ENCODE measurements around the gene PPIG. TPM values are rescaled to one million over a fixed set of nuclear protein-coding genes. Genes with fewer than 3 reads are reported as not detected.

PPIG gene
- total and polyA plus RNA-seq, 2 experiments from 2014 or later: 40.7 to 157 TPM

- TF ChIP-seq NANOG (IDR thresholded peaks at IDR 0.05; ENCODE audit: borderline replicate concordance): no peak
- TF ChIP-seq, protein P1, sequence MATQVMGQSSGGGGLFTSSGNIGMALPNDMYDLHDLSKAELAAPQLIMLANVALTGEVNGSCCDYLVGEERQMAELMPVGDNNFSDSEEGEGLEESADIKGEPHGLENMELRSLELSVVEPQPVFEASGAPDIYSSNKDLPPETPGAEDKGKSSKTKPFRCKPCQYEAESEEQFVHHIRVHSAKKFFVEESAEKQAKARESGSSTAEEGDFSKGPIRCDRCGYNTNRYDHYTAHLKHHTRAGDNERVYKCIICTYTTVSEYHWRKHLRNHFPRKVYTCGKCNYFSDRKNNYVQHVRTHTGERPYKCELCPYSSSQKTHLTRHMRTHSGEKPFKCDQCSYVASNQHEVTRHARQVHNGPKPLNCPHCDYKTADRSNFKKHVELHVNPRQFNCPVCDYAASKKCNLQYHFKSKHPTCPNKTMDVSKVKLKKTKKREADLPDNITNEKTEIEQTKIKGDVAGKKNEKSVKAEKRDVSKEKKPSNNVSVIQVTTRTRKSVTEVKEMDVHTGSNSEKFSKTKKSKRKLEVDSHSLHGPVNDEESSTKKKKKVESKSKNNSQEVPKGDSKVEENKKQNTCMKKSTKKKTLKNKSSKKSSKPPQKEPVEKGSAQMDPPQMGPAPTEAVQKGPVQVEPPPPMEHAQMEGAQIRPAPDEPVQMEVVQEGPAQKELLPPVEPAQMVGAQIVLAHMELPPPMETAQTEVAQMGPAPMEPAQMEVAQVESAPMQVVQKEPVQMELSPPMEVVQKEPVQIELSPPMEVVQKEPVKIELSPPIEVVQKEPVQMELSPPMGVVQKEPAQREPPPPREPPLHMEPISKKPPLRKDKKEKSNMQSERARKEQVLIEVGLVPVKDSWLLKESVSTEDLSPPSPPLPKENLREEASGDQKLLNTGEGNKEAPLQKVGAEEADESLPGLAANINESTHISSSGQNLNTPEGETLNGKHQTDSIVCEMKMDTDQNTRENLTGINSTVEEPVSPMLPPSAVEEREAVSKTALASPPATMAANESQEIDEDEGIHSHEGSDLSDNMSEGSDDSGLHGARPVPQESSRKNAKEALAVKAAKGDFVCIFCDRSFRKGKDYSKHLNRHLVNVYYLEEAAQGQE (IDR thresholded peaks at IDR 0.05; ENCODE audit: unreplicated experiment): no peak
- no peak for TF ChIP-seq EZH2 (IDR thresholded peaks at IDR 0.05; ENCODE audit: low read depth, unreplicated experiment)
- no peaks in the 10 kb centered on the region for H3F3A ChIP-seq (replicated peaks; ENCODE audit: low read depth)
- no peak for ATAC-seq
- no peak for DNase-seq (ENCODE audit: low spot score)
- no peak overlapping the region for H3K4me2 ChIP-seq
- no peaks in the 10 kb centered on the region for H3K9me2 ChIP-seq (ENCODE audit: insufficient read depth)
- H3K4me1 ChIP-seq (ENCODE audit: insufficient read depth): no peaks in the 10 kb centered on the region
- Mint-ChIP-seq H3K4me3 (no peak overlapping the region), H3K27ac (no peak overlapping the region), H3K4me1 (no peaks in the 10 kb centered on the region), H3K36me3 (ENCODE audit: low read depth) (no peaks in the 10 kb centered on the region), H3K9me3 (no peaks in the 10 kb centered on the region), H3K27me3 (ENCODE audit: insufficient read depth, low read depth, poor library complexity) (no peaks in the 10 kb centered on the region)
- no peaks in the 10 kb centered on the region for H4K20me1 ChIP-seq (replicated peaks; ENCODE audit: insufficient read depth)
- no peaks in the 10 kb centered on the region for H3K27me3 ChIP-seq (ENCODE audit: insufficient read depth)
- no peaks in the 10 kb centered on the region for H3K36me3 ChIP-seq (ENCODE audit: insufficient read depth)
- H3K79me2 ChIP-seq (replicated peaks; ENCODE audit: insufficient read depth): no peaks in the 10 kb centered on the region
- H3K4me3 ChIP-seq: no peak overlapping the region
- no peak overlapping the region; the same call in 1 of the 2 replicates for H2AFZ ChIP-seq
- H3K27ac ChIP-seq (ENCODE audit: low read depth): no peak overlapping the region
Observed at GRCh38 chr2:169664978-169665930, 81.1 kb downstream of the PPIG start.

DNA sequence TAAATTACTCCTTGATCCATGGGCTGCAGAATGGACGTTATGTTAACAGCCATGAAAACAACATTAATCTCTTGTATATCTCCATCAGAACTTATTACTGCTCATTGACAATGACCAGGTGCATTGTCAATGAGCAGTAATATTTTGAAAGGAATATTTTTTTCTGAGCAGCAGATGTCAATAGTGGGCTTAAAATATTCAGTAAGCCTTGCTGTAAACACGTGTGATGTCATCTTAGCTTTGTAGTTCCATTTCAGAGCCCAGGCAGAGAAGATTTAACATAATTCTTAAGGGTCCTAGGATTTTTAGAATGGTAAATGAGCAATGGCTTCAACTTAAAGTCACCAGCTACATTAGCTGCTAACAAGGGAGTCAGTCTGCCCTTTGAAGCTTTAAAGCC is 83.4 kb downstream of the PPIG start:
- DNase-seq (ENCODE audit: low spot score) (no peak), ATAC-seq (no peak)
- Histone ChIP-seq H2AFZ (no peak overlapping the region), H3K27ac (ENCODE audit: low read depth) (no peak overlapping the region), H3K36me3 (ENCODE audit: insufficient read depth) (no peaks in the 10 kb centered on the region), H3K9me2 (ENCODE audit: insufficient read depth) (no peaks in the 10 kb centered on the region), H3K4me2 (no peak overlapping the region), H3K27me3 (ENCODE audit: insufficient read depth) (no peaks in the 10 kb centered on the region), H3K4me1 (ENCODE audit: insufficient read depth) (no peaks in the 10 kb centered on the region), H4K20me1 (replicated peaks; ENCODE audit: insufficient read depth) (no peaks in the 10 kb centered on the region), H3F3A (replicated peaks; ENCODE audit: low read depth) (no peaks in the 10 kb centered on the region), H3K4me3 (no peak overlapping the region), H3K79me2 (replicated peaks; ENCODE audit: insufficient read depth) (no peaks in the 10 kb centered on the region)
- Mint-ChIP-seq H3K36me3 (ENCODE audit: low read depth) (no peaks in the 10 kb centered on the region), H3K27ac (no peak overlapping the region), H3K4me3 (no peak overlapping the region), H3K27me3 (ENCODE audit: insufficient read depth, low read depth, poor library complexity) (no peaks in the 10 kb centered on the region), H3K4me1 (no peaks in the 10 kb centered on the region), H3K9me3 (no peaks in the 10 kb centered on the region)
- no peak for TF ChIP-seq CREB1 (CRISPR knock-in tag; IDR thresholded peaks at IDR 0.05; ENCODE audit: low read depth)
- TF ChIP-seq, protein P1 (IDR thresholded peaks at IDR 0.05; ENCODE audit: unreplicated experiment): no peak
- TF ChIP-seq, protein P2, sequence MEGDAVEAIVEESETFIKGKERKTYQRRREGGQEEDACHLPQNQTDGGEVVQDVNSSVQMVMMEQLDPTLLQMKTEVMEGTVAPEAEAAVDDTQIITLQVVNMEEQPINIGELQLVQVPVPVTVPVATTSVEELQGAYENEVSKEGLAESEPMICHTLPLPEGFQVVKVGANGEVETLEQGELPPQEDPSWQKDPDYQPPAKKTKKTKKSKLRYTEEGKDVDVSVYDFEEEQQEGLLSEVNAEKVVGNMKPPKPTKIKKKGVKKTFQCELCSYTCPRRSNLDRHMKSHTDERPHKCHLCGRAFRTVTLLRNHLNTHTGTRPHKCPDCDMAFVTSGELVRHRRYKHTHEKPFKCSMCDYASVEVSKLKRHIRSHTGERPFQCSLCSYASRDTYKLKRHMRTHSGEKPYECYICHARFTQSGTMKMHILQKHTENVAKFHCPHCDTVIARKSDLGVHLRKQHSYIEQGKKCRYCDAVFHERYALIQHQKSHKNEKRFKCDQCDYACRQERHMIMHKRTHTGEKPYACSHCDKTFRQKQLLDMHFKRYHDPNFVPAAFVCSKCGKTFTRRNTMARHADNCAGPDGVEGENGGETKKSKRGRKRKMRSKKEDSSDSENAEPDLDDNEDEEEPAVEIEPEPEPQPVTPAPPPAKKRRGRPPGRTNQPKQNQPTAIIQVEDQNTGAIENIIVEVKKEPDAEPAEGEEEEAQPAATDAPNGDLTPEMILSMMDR (conservative IDR thresholded peaks at IDR 0.05; ENCODE audit: low read depth in 2 of 2): no peak
- no peak for TF ChIP-seq EZH2phosphoT487 (IDR thresholded peaks at IDR 0.05; ENCODE audit: unreplicated experiment)

All from GM23338 (cell line).